Vagina (tissue), 2 donors: ENCODE data around the gene CNOT4. TPM values are rescaled to one million over a fixed set of nuclear protein-coding genes. Genes with fewer than 3 reads are reported as not detected.

Source experiments
- DNase-seq, 2 donors: peaks; one replicate each; pipeline ENCODE4 v3.0.0-alpha.2; 2017; ENCODE audit errors: extremely low spot score in 2 of 2
- H3K27ac ChIP-seq: fragments of 200-600 bp; sonication (generic); one replicate; pipeline ENCODE4 v1.5.1; 2019
- H3K27me3 ChIP-seq: fragments of 200-600 bp; sonication (generic); one replicate; pipeline ENCODE4 v1.5.1; 2019
- H3K36me3 ChIP-seq, 2 donors: fragments of 200-600 bp; sonication (generic); one replicate each; pipeline ENCODE4 v1.5.1; 2017 to 2019
- H3K4me1 ChIP-seq: fragments of 200-600 bp; sonication (generic); one replicate; pipeline ENCODE4 v1.5.1; 2019
- H3K4me3 ChIP-seq, 2 donors: fragments of 200-600 bp; sonication (generic); 1 replicate in 1 of 2; 2 replicates in 1 of 2; pipeline ENCODE4 v1.5.1; 2016 to 2019
- H3K9me3 ChIP-seq: fragments of 200-600 bp; sonication (generic); one replicate; pipeline ENCODE4 v1.5.1; 2019
- CTCF ChIP-seq, 3 experiments: fragments of 450-650 bp in 2 of 3; fragments of 200-600 bp in 1 of 3; sonication (generic) in 1 of 3; IDR thresholded peaks; one replicate each; pipeline ENCODE4 v1.5.1; 2017 to 2019; ENCODE audit warnings: antibody characterized with exemption in 3 of 3, mild to moderate bottlenecking in 2 of 3, moderate library complexity in 2 of 3
- POLR2A ChIP-seq, 2 donors: fragments of 450-650 bp; IDR thresholded peaks; one replicate each; pipeline ENCODE4 v1.6.1; 2017; ENCODE audit warnings: antibody characterized with exemption in 2 of 2, mild to moderate bottlenecking in 2 of 2, moderate library complexity in 2 of 2
- POLR2AphosphoS5 ChIP-seq, 2 donors: sonication (generic); formaldehyde crosslinking; IDR thresholded peaks; one replicate each; pipeline ENCODE4 v1.9.0; 2017; ENCODE audit warnings: antibody characterized with exemption in 2 of 2, mild to moderate bottlenecking in 2 of 2, low read depth in 1 of 2; ENCODE audit not compliant: insufficient read depth in 1 of 2
- intact Hi-C: fragments of 100-400 bp; cut with DNase I; formaldehyde crosslinking; loops from one replicate; pipeline ENCODE4 v1.15.1; 2023
- total RNA-seq: library from RNA; depleted of rRNA; stranded (reverse); fragments of >200 nt; gene quantifications from one replicate; pipeline ENCODE4 v1.2.3, GENCODE V29; 2016

Gene CNOT4
- total RNA-seq, 1 donor from 2014 or later, result 23.3 TPM

GRCh38 chr7:135366843-135367508 is 142.9 kb downstream of the CNOT4 start:
- Histone ChIP-seq H3K27ac (no peak overlapping the region), H3K4me1 (no peaks in the 10 kb centered on the region), H3K36me3 (peaks cover 0 to 8% of the 10 kb centered on the region in 2 donors), H3K9me3 (no peaks in the 10 kb centered on the region), H3K27me3 (no peaks in the 10 kb centered on the region), H3K4me3 (no peak overlapping the region)
- intact Hi-C loops, result no loop called here
- no peak for TF ChIP-seq POLR2A (IDR thresholded peaks at IDR 0.05)
- no peak for TF ChIP-seq POLR2AphosphoS5 (IDR thresholded peaks at IDR 0.05; ENCODE audit: insufficient read depth in 1 of 2, low read depth in 1 of 2)
- no peak for TF ChIP-seq CTCF (IDR thresholded peaks at IDR 0.05)
- no peak for DNase-seq

- intact Hi-C loops, result no loop called here
- no peak overlapping the region for H3K4me3 ChIP-seq
- no peaks in the 10 kb centered on the region for H3K9me3 ChIP-seq
- H3K27me3 ChIP-seq, result no peaks in the 10 kb centered on the region
- H3K36me3 ChIP-seq, result peaks cover 0 to 8% of the 10 kb centered on the region in 2 donors
- H3K4me1 ChIP-seq, result no peaks in the 10 kb centered on the region
- TF ChIP-seq CTCF (IDR thresholded peaks at IDR 0.05) (no peak), POLR2AphosphoS5 (IDR thresholded peaks at IDR 0.05; ENCODE audit: insufficient read depth in 1 of 2, low read depth in 1 of 2) (no peak), POLR2A (IDR thresholded peaks at IDR 0.05) (no peak)
- H3K27ac ChIP-seq, result no peak overlapping the region
- no peak for DNase-seq
Observed at GRCh38 chr7:135365721-135366120, 144.2 kb downstream of the CNOT4 start.

GRCh38 chr7:135364206-135364605 is 145.7 kb downstream of the CNOT4 start:
- intact Hi-C loops, result no loop called here
- H3K27me3 ChIP-seq, result no peaks in the 10 kb centered on the region
- H3K4me1 ChIP-seq, result no peaks in the 10 kb centered on the region
- no peak overlapping the region for H3K4me3 ChIP-seq
- H3K36me3 ChIP-seq, result peaks cover 0 to 8% of the 10 kb centered on the region in 2 donors
- no peak for TF ChIP-seq POLR2AphosphoS5 (IDR thresholded peaks at IDR 0.05; ENCODE audit: insufficient read depth in 1 of 2, low read depth in 1 of 2)
- TF ChIP-seq CTCF (IDR thresholded peaks at IDR 0.05), result no peak
- no peak for TF ChIP-seq POLR2A (IDR thresholded peaks at IDR 0.05)
- H3K27ac ChIP-seq, result no peak overlapping the region
- no peak for DNase-seq
- H3K9me3 ChIP-seq, result no peaks in the 10 kb centered on the region

- H3K9me3 ChIP-seq, result no peaks in the 10 kb centered on the region
- TF ChIP-seq CTCF (IDR thresholded peaks at IDR 0.05) (no peak), POLR2A (IDR thresholded peaks at IDR 0.05) (no peak), POLR2AphosphoS5 (IDR thresholded peaks at IDR 0.05; ENCODE audit: insufficient read depth in 1 of 2, low read depth in 1 of 2) (no peak)
Observed at GRCh38 chr7:135362871-135363270, 147.0 kb downstream of the CNOT4 start.

GRCh38 chr7:135361788-135362187 is 148.1 kb downstream of the CNOT4 start:
- no peak for DNase-seq
- Histone ChIP-seq H3K27ac (no peak overlapping the region), H3K4me3 (no peak overlapping the region), H3K27me3 (no peaks in the 10 kb centered on the region), H3K36me3 (peaks cover 0 to 8% of the 10 kb centered on the region in 2 donors), H3K9me3 (no peaks in the 10 kb centered on the region), H3K4me1 (no peaks in the 10 kb centered on the region)
- TF ChIP-seq POLR2A (IDR thresholded peaks at IDR 0.05), result no peak
- no peak for TF ChIP-seq CTCF (IDR thresholded peaks at IDR 0.05)
- no peak for TF ChIP-seq POLR2AphosphoS5 (IDR thresholded peaks at IDR 0.05; ENCODE audit: insufficient read depth in 1 of 2, low read depth in 1 of 2)
- intact Hi-C loops, result no loop called here

More at GRCh38 chr7:135362871-135363270, 147.0 kb downstream of the CNOT4 start:
- Histone ChIP-seq H3K27me3 (no peaks in the 10 kb centered on the region), H3K4me1 (no peaks in the 10 kb centered on the region), H3K27ac (no peak overlapping the region), H3K4me3 (no peak overlapping the region), H3K36me3 (peaks cover 0 to 8% of the 10 kb centered on the region in 2 donors)
- intact Hi-C loops, result no loop called here
- no peak for DNase-seq
